Sigmoid colon (tissue), 7 donors: ENCODE data around the gene MTM1. TPM values are rescaled to one million over a fixed set of nuclear protein-coding genes. Genes with fewer than 3 reads are reported as not detected.

ENCODE experiments used
- DNase-seq: peaks from one replicate; pipeline ENCODE4 v3.0.0-alpha.2; 2019
- H3K27ac ChIP-seq, 4 donors: fragments of 200-600 bp; sonication (generic); one replicate each; pipeline ENCODE4 v1.5.1; 2016 to 2019; ENCODE audit warnings: mild to moderate bottlenecking in 1 of 4
- H3K27me3 ChIP-seq, 3 donors: fragments of 200-600 bp; sonication (generic); one replicate each; pipeline ENCODE4 v1.5.1; 2019; ENCODE audit warnings: mild to moderate bottlenecking in 1 of 3
- H3K36me3 ChIP-seq, 4 donors: fragments of 200-600 bp; sonication (generic); one replicate each; pipeline ENCODE4 v1.5.1; 2016 to 2019
- H3K4me1 ChIP-seq, 4 donors: fragments of 200-600 bp; sonication (generic); one replicate each; pipeline ENCODE4 v1.5.1; 2017 to 2019
- H3K4me3 ChIP-seq, 4 donors: fragments of 200-600 bp; sonication (generic); one replicate each; pipeline ENCODE4 v1.5.1; 2017 to 2019; ENCODE audit warnings: mild to moderate bottlenecking in 2 of 4, moderate library complexity in 1 of 4
- H3K9me3 ChIP-seq, 4 donors: fragments of 200-600 bp in 3 of 4; sonication (generic) in 3 of 4; one replicate each; pipeline versions ENCODE4 v1.5.1 to v1.6.1; 2013 to 2019
- CTCF ChIP-seq, 4 experiments: fragments of 450-650 bp in 3 of 4; fragments of 200-600 bp in 1 of 4; IDR thresholded peaks; one replicate each; pipeline ENCODE4 v1.5.1; 2016 to 2019; ENCODE audit warnings: antibody characterized with exemption in 4 of 4, mild to moderate bottlenecking in 3 of 4, moderate library complexity in 2 of 4
- EP300 ChIP-seq, 4 donors: sonication (generic); formaldehyde crosslinking; IDR thresholded peaks; one replicate each; pipeline ENCODE4 v1.6.1; 2017; ENCODE audit warnings: antibody characterized with exemption in 4 of 4
- POLR2A ChIP-seq, 2 donors: fragments of 450-650 bp; IDR thresholded peaks; one replicate each; pipeline ENCODE4 v1.6.1; 2016; ENCODE audit warnings: antibody characterized with exemption in 2 of 2, mild to moderate bottlenecking in 2 of 2, moderate library complexity in 2 of 2
- POLR2AphosphoS5 ChIP-seq, 4 donors: sonication (generic); formaldehyde crosslinking; IDR thresholded peaks; one replicate each; pipeline ENCODE4 v1.6.1; 2017; ENCODE audit warnings: antibody characterized with exemption in 4 of 4
- WGBS, 2 donors: extraction: QIAGEN DNeasy Blood & Tissue Kit; methylation state at CpG; one replicate each; pipeline ENCODE4 v1.1.7; 2013; 5-methylcytosine and 5-hydroxymethylcytosine counted together
- intact Hi-C: fragments of 100-400 bp; cut with DNase I; formaldehyde crosslinking; loops from one replicate; pipeline ENCODE4 v1.15.1; 2023
- polyA plus RNA-seq, 3 donors: library from polyadenylated mRNA; stranded (reverse); fragments of 200-250 nt; gene quantifications; one replicate each; pipeline ENCODE4 v1.2.3, GENCODE V29; 2013
- total RNA-seq, 4 donors: library from RNA; depleted of rRNA; stranded (reverse); fragments of >200 nt; gene quantifications; one replicate each; pipeline ENCODE4 v1.1.0, GENCODE V29; 2016
- donor health status: healthy with polysubstance abuse.
- donor health status: Bipolar disorder and iron deficiency.
- donor health status: healthy.

The MTM1 gene
- total and polyA plus RNA-seq, 7 donors: 13.1 to 30.1 (median 19.6) TPM

GRCh38 chrX:150544222-150544787 is 24.1 kb upstream of the MTM1 start:
- H3K4me3 ChIP-seq: no peak overlapping the region
- 63 to 78% methylated on average over 11 of the region's 11 CpGs for WGBS, 2 donors
- intact Hi-C loops: no loop called here
- no peak overlapping the region for H3K27ac ChIP-seq
- H3K27me3 ChIP-seq: no peaks in the 10 kb centered on the region
- H3K4me1 ChIP-seq: peaks cover 0 to 19% (median 8%) of the 10 kb centered on the region in 4 donors
- TF ChIP-seq EP300 (IDR thresholded peaks at IDR 0.05): no peak
- no peak for TF ChIP-seq POLR2AphosphoS5 (IDR thresholded peaks at IDR 0.05)
- TF ChIP-seq CTCF (IDR thresholded peaks at IDR 0.05): no peak
- no peak for TF ChIP-seq POLR2A (IDR thresholded peaks at IDR 0.05)
- H3K9me3 ChIP-seq: no peaks in the 10 kb centered on the region
- DNase-seq: no peak
- H3K36me3 ChIP-seq: no peaks in the 10 kb centered on the region

- Histone ChIP-seq H3K27ac (no peak overlapping the region), H3K27me3 (no peaks in the 10 kb centered on the region), H3K4me1 (peaks cover 0 to 19% (median 8%) of the 10 kb centered on the region in 4 donors), H3K36me3 (no peaks in the 10 kb centered on the region), H3K4me3 (no peak overlapping the region), H3K9me3 (no peaks in the 10 kb centered on the region)
- WGBS, 2 donors: 88 to 91% methylated on average over 8 of the region's 8 CpGs
- TF ChIP-seq POLR2A (IDR thresholded peaks at IDR 0.05) (no peak), POLR2AphosphoS5 (IDR thresholded peaks at IDR 0.05) (no peak), CTCF (IDR thresholded peaks at IDR 0.05) (no peak), EP300 (IDR thresholded peaks at IDR 0.05) (no peak)
- no peak for DNase-seq
- intact Hi-C loops: loop anchor here (5.0 kb wide), 1 partner anchor 38 kb away; no protein-coding TSS in a partner anchor
Measured at GRCh38 chrX:150544835-150545770, 23.3 kb upstream of the MTM1 start.

GRCh38 chrX:150546711-150547153 is 21.7 kb upstream of the MTM1 start:
- 26 to 54% methylated on average over 9 of the region's 9 CpGs for WGBS, 2 donors
- Histone ChIP-seq H3K4me1 (peaks cover 0 to 19% (median 8%) of the 10 kb centered on the region in 4 donors), H3K4me3 (no peak overlapping the region), H3K27ac (peak overlapping the region; percentile 76 to 84 (median 83)), H3K36me3 (no peaks in the 10 kb centered on the region), H3K9me3 (no peaks in the 10 kb centered on the region), H3K27me3 (no peaks in the 10 kb centered on the region)
- no peak for DNase-seq
- intact Hi-C loops: loop anchor here (2.0 to 5.0 kb wide), 2 partner anchors 22 to 39 kb away; partner anchors contain the start of gene MTM1
- TF ChIP-seq POLR2A (IDR thresholded peaks at IDR 0.05) (no peak), EP300 (IDR thresholded peaks at IDR 0.05) (no peak), CTCF (IDR thresholded peaks at IDR 0.05) (no peak), POLR2AphosphoS5 (IDR thresholded peaks at IDR 0.05) (no peak)

GRCh38 chrX:150547375-150548115 is 20.9 kb upstream of the MTM1 start:
- 9% methylated on average over 54 of the region's 54 CpGs for WGBS, 2 donors
- intact Hi-C loops: loop anchor here (2.0 to 5.0 kb wide), 2 partner anchors 21 to 40 kb away; partner anchors contain the start of gene MTM1
- peak overlapping the region; percentile 23 to 47 (median 40) for H3K4me3 ChIP-seq
- H3K27ac ChIP-seq: peak overlapping the region; percentile 76 to 84 (median 83)
- H3K27me3 ChIP-seq: no peaks in the 10 kb centered on the region
- H3K4me1 ChIP-seq: peaks cover 0 to 19% (median 8%) of the 10 kb centered on the region in 4 donors
- peak; percentile 85 for DNase-seq
- no peaks in the 10 kb centered on the region for H3K36me3 ChIP-seq
- H3K9me3 ChIP-seq: no peaks in the 10 kb centered on the region
- TF ChIP-seq EP300 (IDR thresholded peaks at IDR 0.05): no peak
- TF ChIP-seq POLR2AphosphoS5 (IDR thresholded peaks at IDR 0.05): peak; percentile 34 to 49 (median 35)
